ENCODE results near the gene SPOCD1. TPM values are rescaled to one million over a fixed set of nuclear protein-coding genes. Genes with fewer than 3 reads are reported as not detected.

Gene SPOCD1
- total RNA-seq = under 1 TPM; 0.79 to 0.91 TPM

DNA sequence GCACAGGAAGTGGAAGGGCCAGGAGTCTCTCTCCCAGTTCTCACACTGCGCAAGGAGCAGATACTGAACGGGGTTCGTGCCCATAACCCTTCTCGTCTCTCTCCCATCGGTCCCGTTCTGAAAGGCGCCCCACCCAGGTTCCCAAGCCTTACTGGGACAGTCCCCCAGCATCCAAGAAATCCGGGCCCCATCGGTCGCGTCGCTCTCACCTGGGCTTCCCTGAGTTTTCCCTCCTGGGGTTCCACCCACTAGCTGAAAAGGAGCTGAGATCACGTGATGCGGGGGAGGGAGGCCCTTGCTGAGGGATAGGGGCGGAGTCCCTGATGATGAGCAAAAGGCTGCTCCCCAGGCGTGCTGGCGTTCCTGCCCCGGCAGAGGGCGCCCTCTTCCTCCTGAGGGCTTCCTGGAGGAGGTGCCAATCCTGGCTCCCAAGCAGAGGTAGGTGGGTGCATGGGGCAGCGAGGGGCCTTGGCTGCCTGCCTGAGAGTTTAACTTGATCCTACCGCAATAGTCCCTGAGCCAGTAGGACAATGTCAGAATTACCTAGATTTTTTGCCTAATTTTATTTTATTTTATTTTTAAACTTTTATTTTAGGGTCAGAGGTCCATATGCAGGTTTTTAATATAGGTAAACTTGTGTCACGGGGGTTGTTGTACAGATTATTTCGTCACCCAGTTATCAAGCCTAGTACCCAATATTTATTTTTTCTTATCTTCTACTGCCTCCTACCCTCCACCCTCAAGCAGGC is at the start of gene SPOCD1:
Gene SPOCD1 (minus strand): TSS at position 271 of the 749 bp plus-strand sequence. CDS start 689 bp downstream, outside the sequence.
- ChIA-PET CTCF (interaction anchor here (0.5 to 8.0 kb wide), 25 partner anchors 10 to 1118 kb away, joined by 3 to 86 read pairs (median 3); no protein-coding TSS in a partner anchor), POLR2A (no interaction called here)
- ATAC-seq = peak; percentile 93
- intact Hi-C loops (cut with DNase I, micrococcal nuclease) = loop anchor here (1.0 to 5.0 kb wide), 7 partner anchors 73 to 256 kb away; partner anchors contain the start of genes PTP4A2 (in 1 of the 2) and TMEM39B (in 1 of the 2)
- peak; percentile 94 for DNase-seq
- H3K4me1 Mint-ChIP-seq = peaks cover 9% of the 10 kb centered on the region
- H3K9me3 Mint-ChIP-seq (ENCODE audit: low read depth) = no peaks in the 10 kb centered on the region
- peak within 1 kb of the TSS; percentile 17 for H3K27ac Mint-ChIP-seq
- H3K36me3 Mint-ChIP-seq (ENCODE audit: low read depth) = no peaks in the 10 kb centered on the region
- no peak within 1 kb of the TSS for H3K4me3 Mint-ChIP-seq
- H3K27me3 Mint-ChIP-seq = no peaks in the 10 kb centered on the region

- Mint-ChIP-seq H3K36me3 (ENCODE audit: low read depth) (no peaks in the 10 kb centered on the region), H3K27me3 (no peaks in the 10 kb centered on the region), H3K4me3 (no peak overlapping the region), H3K4me1 (peaks cover 6% of the 10 kb centered on the region), H3K9me3 (ENCODE audit: low read depth) (no peaks in the 10 kb centered on the region), H3K27ac (no peak overlapping the region)
- ATAC-seq (no peak), DNase-seq (no peak)
- intact Hi-C loops (cut with DNase I, micrococcal nuclease) = no loop called here
- ChIA-PET POLR2A (no interaction called here), CTCF (no interaction called here)
Observed at GRCh38 chr1:31862071-31862470, 46.2 kb upstream of the SPOCD1 start.

DNA sequence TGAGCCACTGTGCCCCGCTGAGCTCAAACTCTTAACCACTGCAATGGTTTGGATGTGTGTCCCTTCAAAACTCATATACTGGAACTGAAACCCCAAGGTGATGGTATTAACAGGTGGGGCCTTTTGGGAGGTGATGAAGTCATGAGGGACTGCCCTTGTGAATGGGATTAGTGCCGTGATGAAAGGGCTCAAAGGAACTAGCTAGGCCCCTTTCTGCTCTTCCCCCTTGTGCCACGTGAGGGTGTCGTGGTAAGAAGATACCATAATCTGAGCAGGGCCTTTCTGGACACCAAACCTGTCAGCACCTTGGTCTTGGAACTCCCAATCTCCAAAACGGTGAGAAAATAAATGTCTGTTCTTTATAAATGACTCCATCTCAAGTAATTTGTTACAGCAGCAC is 45.5 kb upstream of the SPOCD1 start:
- Mint-ChIP-seq H3K27me3 (no peaks in the 10 kb centered on the region), H3K27ac (no peak overlapping the region), H3K9me3 (ENCODE audit: low read depth) (no peaks in the 10 kb centered on the region), H3K4me3 (no peak overlapping the region), H3K4me1 (peaks cover under 1% of the 10 kb centered on the region), H3K36me3 (ENCODE audit: low read depth) (no peaks in the 10 kb centered on the region)
- ChIA-PET POLR2A (interaction anchor here (0.8 kb wide), 1 partner anchor 15 kb away, joined by 4 read pairs; no protein-coding TSS in a partner anchor), CTCF (interaction anchor here (1.1 kb wide), 1 partner anchor 9 kb away, joined by 3 read pairs; no protein-coding TSS in a partner anchor)
- DNase-seq (no peak), ATAC-seq (no peak)
- intact Hi-C loops (cut with DNase I, micrococcal nuclease) = no loop called here

DNA sequence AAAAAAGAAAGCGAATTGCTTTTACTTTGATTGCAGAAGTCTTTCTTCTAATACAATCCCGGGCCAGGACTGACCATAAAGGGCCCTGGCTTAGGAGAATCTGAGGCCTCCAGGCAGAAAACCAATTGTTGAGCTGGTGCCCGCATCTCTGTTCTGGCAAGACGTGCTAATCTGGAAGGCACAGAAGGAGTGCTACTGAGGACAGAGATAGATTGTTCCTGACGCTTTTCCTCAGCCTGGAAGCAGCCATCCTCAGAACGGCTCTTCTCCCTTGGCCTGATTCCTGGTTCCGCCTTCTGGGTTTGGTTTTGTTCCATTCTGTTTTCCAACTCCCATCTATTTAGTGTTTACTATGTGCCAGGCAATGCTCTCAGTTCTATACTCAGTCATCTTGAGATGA is 44.8 kb upstream of the SPOCD1 start:
- Mint-ChIP-seq H3K4me3 (no peak overlapping the region), H3K27me3 (no peaks in the 10 kb centered on the region), H3K27ac (no peak overlapping the region), H3K36me3 (ENCODE audit: low read depth) (no peaks in the 10 kb centered on the region), H3K9me3 (ENCODE audit: low read depth) (no peaks in the 10 kb centered on the region), H3K4me1 (no peaks in the 10 kb centered on the region)
- ChIA-PET POLR2A (interaction anchor here (0.7 to 0.8 kb wide), 2 partner anchors 15 to 32 kb away, joined by 3 to 4 read pairs; no protein-coding TSS in a partner anchor), CTCF (interaction anchor here (0.6 to 1.1 kb wide), 4 partner anchors 10 to 104 kb away, joined by 3 read pairs; no protein-coding TSS in a partner anchor)
- intact Hi-C loops (cut with DNase I, micrococcal nuclease) = no loop called here
- ATAC-seq (no peak), DNase-seq (no peak)

GRCh38 chr1:31859719-31860118 is 43.9 kb upstream of the SPOCD1 start:
- POLR2A ChIA-PET = no interaction called here
- H3K9me3 Mint-ChIP-seq (ENCODE audit: low read depth) = no peaks in the 10 kb centered on the region
- CTCF ChIA-PET = interaction anchor here (0.6 to 0.8 kb wide), 3 partner anchors 24 to 585 kb away, joined by 3 read pairs; no protein-coding TSS in a partner anchor

DNA sequence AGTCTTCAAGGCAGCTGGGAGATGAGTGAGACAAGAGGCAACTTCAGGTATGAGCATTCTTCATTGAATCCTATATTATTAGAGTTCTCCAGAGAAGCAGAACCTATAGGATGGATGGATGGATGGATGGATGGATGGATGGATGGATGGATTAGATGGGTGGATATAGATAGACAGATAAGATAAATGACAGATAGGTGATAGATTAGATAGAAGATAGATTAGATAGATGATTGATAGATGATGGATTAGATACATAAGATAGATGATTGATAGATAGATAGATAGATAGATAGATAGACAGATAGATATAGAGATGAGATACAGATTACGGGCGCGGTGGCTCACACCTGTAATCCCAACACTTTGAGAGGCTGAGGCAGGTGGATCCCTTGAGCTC is 43.2 kb upstream of the SPOCD1 start:
- H3K4me3 Mint-ChIP-seq = no peak overlapping the region
- no peak for DNase-seq
- POLR2A ChIA-PET = no interaction called here
- H3K4me1 Mint-ChIP-seq = no peaks in the 10 kb centered on the region
- no peaks in the 10 kb centered on the region for H3K9me3 Mint-ChIP-seq (ENCODE audit: low read depth)
- H3K36me3 Mint-ChIP-seq (ENCODE audit: low read depth) = no peaks in the 10 kb centered on the region
- H3K27me3 Mint-ChIP-seq = no peaks in the 10 kb centered on the region
- intact Hi-C loops (cut with DNase I, micrococcal nuclease) = no loop called here
- H3K27ac Mint-ChIP-seq = no peak overlapping the region
- CTCF ChIA-PET = interaction anchor here (0.5 to 0.6 kb wide), 3 partner anchors 31 to 714 kb away, joined by 3 read pairs; no protein-coding TSS in a partner anchor
- ATAC-seq = no peak

More at GRCh38 chr1:31859719-31860118, 43.9 kb upstream of the SPOCD1 start:
- DNase-seq = no peak
- intact Hi-C loops (cut with DNase I, micrococcal nuclease) = no loop called here
- no peak overlapping the region for H3K4me3 Mint-ChIP-seq
- H3K27me3 Mint-ChIP-seq = no peaks in the 10 kb centered on the region
- no peak for ATAC-seq
- H3K27ac Mint-ChIP-seq = no peak overlapping the region
- H3K36me3 Mint-ChIP-seq (ENCODE audit: low read depth) = no peaks in the 10 kb centered on the region
- no peaks in the 10 kb centered on the region for H3K4me1 Mint-ChIP-seq

- Mint-ChIP-seq H3K27ac (no peak overlapping the region), H3K4me1 (no peaks in the 10 kb centered on the region), H3K9me3 (ENCODE audit: low read depth) (no peaks in the 10 kb centered on the region), H3K27me3 (no peaks in the 10 kb centered on the region), H3K4me3 (no peak overlapping the region), H3K36me3 (ENCODE audit: low read depth) (no peaks in the 10 kb centered on the region)
- no peak for ATAC-seq
- intact Hi-C loops (cut with DNase I, micrococcal nuclease) = no loop called here
- ChIA-PET POLR2A (no interaction called here), CTCF (interaction anchor here (1.0 kb wide), 1 partner anchor 35 kb away, joined by 5 read pairs; no protein-coding TSS in a partner anchor)
- no peak for DNase-seq
Observed at GRCh38 chr1:31857863-31858262, 42.0 kb upstream of the SPOCD1 start.

DNA sequence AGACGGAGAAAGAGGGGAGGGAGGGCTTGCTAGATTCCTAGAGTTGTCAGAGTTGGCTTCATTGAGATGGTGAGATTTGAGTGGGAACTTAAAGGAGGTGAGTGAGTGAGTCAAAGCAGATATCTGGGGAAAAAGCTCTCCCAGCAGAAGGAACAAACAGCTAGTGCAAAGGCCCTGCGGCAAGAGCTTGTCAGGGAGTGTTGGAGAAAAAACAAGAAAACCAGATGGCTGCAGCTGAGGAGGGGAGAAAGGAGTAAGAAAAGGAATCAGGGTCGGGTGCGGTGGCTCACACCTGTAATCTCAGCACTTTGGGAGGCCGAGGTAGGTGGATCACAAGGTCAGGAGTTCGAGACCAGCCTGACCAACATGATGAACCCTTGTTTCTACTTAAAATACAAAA is 40.3 kb upstream of the SPOCD1 start:
- no peaks in the 10 kb centered on the region for H3K4me1 Mint-ChIP-seq
- ATAC-seq (no peak), DNase-seq (no peak)
- no peaks in the 10 kb centered on the region for H3K27me3 Mint-ChIP-seq
- H3K27ac Mint-ChIP-seq = no peak overlapping the region
- ChIA-PET POLR2A (interaction anchor here (0.7 kb wide), 1 partner anchor 243 kb away, joined by 3 read pairs; no protein-coding TSS in a partner anchor), CTCF (interaction anchor here (0.7 kb wide), 1 partner anchor 22 kb away, joined by 3 read pairs; no protein-coding TSS in a partner anchor)
- intact Hi-C loops (cut with DNase I, micrococcal nuclease) = no loop called here
- H3K4me3 Mint-ChIP-seq = no peak overlapping the region
- no peaks in the 10 kb centered on the region for H3K9me3 Mint-ChIP-seq (ENCODE audit: low read depth)
- H3K36me3 Mint-ChIP-seq (ENCODE audit: low read depth) = no peaks in the 10 kb centered on the region

DNA sequence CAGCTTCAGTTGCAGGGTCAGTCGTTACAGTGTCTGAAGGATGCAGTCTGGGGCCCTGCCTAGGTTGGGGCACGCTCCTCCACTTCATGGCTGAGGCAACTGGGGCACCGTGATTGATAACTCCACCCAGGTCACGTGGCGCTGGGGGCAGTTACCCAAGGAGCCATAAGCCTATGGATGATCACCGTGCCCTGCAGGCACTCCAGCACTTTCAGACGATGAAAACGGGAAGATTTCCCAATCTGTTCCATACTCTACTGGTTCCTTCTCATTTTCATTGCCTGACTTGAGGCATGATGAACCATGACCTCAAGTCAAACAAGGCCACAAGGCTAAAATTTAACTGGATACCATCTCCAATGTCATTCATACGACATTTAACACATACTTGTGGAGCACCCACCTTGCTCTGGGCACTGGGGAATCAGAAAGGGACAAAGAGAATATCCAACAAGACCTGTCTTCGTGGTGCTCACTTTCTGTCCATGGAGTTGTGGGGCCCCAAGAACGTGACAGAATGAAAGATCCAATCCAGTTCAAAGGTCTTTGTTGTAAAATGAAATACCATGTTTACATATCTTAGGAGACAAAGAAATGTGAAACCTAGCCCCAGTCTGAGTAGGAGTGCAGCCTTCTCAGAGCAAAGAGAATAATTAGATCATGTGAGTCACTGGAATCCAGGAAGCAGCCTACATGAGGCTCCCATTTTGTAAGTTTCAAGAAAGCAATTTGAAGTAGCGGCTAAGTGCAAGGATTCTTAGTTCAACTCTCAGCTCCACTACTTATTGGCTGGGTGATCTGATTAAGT is 39.4 kb upstream of the SPOCD1 start:
- no peak overlapping the region for H3K27ac Mint-ChIP-seq
- no peaks in the 10 kb centered on the region for H3K27me3 Mint-ChIP-seq
- ATAC-seq (peak; percentile 92), DNase-seq (peak; percentile 22)
- no peaks in the 10 kb centered on the region for H3K4me1 Mint-ChIP-seq
- H3K9me3 Mint-ChIP-seq (ENCODE audit: low read depth) = no peaks in the 10 kb centered on the region
- ChIA-PET POLR2A (no interaction called here), CTCF (interaction anchor here (0.7 kb wide), 1 partner anchor 21 kb away, joined by 3 read pairs; no protein-coding TSS in a partner anchor)
- intact Hi-C loops (cut with DNase I, micrococcal nuclease) = no loop called here
- no peak overlapping the region for H3K4me3 Mint-ChIP-seq
- H3K36me3 Mint-ChIP-seq (ENCODE audit: low read depth) = no peaks in the 10 kb centered on the region

- ChIA-PET CTCF (interaction anchor here (0.6 kb wide), 1 partner anchor 76 kb away, joined by 3 read pairs; no protein-coding TSS in a partner anchor), POLR2A (no interaction called here)
- H3K4me3 Mint-ChIP-seq = no peak overlapping the region
- no peaks in the 10 kb centered on the region for H3K27me3 Mint-ChIP-seq
- ATAC-seq (no peak), DNase-seq (no peak)
- H3K27ac Mint-ChIP-seq = no peak overlapping the region
- no peaks in the 10 kb centered on the region for H3K9me3 Mint-ChIP-seq (ENCODE audit: low read depth)
- intact Hi-C loops (cut with DNase I, micrococcal nuclease) = no loop called here
- no peaks in the 10 kb centered on the region for H3K36me3 Mint-ChIP-seq (ENCODE audit: low read depth)
- H3K4me1 Mint-ChIP-seq = peaks cover 51% of the 10 kb centered on the region
Observed at GRCh38 chr1:31849653-31850052, 33.8 kb upstream of the SPOCD1 start.

GRCh38 chr1:31848381-31848897 is 32.6 kb upstream of the SPOCD1 start:
- peak; percentile 82 for ATAC-seq
- intact Hi-C loops (cut with DNase I, micrococcal nuclease) = no loop called here
- no peaks in the 10 kb centered on the region for H3K36me3 Mint-ChIP-seq (ENCODE audit: low read depth)
- H3K4me3 Mint-ChIP-seq = no peak overlapping the region
- H3K9me3 Mint-ChIP-seq (ENCODE audit: low read depth) = no peaks in the 10 kb centered on the region
- DNase-seq = peak; percentile 55
- ChIA-PET CTCF (interaction anchor here (0.7 kb wide), 1 partner anchor 87 kb away, joined by 3 read pairs; no protein-coding TSS in a partner anchor), POLR2A (no interaction called here)
- H3K27ac Mint-ChIP-seq = no peak overlapping the region
- H3K4me1 Mint-ChIP-seq = peaks cover 54% of the 10 kb centered on the region
- H3K27me3 Mint-ChIP-seq = no peaks in the 10 kb centered on the region
